GM19455 (cell line): Measurements from ENCODE around the gene SH2D3C.
A peak's percentile ranks its signal among the peaks of the same experiment; 100 is the strongest.

Experiments used
- ATAC-seq: cut with Tn5 transposase; IDR thresholded peaks from one replicate; pipeline ENCODE4 v1.9.1; 2021; ENCODE audit not compliant: unreplicated experiment

Gene SH2D3C

DNA sequence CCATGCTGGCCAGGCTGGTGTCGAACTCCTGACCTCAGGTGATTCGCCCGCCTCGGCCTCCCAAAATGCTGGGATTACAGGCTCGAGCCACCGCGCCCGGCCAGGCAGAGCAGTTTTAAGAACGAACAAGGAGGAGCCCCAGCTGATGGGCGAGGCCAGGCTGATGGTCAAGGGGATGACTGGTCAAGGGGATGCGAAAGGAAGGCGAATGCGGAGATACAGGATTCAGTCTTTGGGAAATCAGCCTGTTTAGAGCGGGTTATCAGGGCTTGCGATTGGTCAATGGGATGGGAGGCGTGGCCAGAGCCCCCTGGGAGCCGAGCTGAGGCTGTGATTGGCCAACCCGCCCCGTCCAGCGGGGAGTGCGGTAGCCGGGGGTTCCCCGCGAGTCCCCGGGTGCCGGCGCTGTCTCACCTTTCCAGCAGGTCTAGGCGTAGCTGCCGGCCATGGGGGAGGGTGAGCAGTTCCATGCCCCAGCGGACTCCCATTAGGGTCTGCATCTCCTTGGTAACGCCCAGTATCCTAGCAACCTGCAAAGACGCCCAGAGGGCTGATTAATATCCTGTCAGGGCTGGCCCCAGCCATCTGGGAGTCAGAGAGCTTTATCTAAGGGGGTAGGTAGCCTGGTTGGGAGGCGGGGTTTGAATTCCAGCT lies 35.9 kb downstream of the SH2D3C start:
- ATAC-seq = no peak

- no peak for ATAC-seq
These were observed 36.5 kb downstream of the SH2D3C start for GRCh38 chr9:127741831-127742434.

DNA sequence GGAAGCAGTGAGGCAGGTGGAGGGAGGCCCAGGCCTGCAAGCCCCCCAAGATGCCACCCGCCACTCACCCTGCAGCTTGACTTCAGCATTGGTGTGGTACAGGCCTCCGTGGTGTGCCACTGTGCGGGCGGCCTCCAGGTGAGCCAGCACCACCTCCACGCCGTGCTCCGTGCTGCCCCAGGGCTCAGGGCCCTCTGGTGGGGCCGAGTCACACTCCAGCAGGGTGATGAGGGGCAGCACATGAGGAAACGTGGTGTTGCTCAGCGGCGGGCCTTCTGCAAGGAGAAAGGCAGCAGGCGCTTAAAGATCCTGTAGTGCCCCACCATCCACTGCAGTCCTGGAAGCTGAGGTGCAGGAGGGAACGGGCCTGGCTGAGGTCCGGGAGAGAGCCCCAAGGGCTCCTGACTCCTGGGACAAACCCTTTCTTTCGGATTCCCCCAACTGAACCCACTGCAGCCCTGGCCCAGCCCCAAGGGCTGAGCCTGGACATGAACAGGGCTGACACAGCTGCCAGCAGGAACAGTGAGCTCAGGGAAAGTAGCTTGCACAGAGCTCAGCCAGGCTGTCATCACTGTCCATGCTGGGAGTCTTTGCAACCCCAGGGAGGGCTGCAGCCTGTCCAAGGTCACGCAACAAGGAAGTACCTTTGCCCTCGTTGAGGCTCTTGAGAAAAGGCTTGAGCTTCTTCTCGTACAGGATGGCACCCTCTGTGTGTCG lies 38.7 kb downstream of the SH2D3C start:
- no peak for ATAC-seq

GRCh38 chr9:127738666-127739065 lies 39.8 kb downstream of the SH2D3C start:
- ATAC-seq = no peak

- ATAC-seq = no peak
These were observed 42.8 kb downstream of the SH2D3C start for GRCh38 chr9:127735530-127736185.

- ATAC-seq = peak; percentile 87
These were observed 43.5 kb downstream of the SH2D3C start, which contains the start of gene TOR2A for GRCh38 chr9:127734747-127735529. Gene TOR2A, minus strand, starts transcription at chr9:127735294. Its CDS starts 24 bp downstream, at chr9:127735270.

DNA sequence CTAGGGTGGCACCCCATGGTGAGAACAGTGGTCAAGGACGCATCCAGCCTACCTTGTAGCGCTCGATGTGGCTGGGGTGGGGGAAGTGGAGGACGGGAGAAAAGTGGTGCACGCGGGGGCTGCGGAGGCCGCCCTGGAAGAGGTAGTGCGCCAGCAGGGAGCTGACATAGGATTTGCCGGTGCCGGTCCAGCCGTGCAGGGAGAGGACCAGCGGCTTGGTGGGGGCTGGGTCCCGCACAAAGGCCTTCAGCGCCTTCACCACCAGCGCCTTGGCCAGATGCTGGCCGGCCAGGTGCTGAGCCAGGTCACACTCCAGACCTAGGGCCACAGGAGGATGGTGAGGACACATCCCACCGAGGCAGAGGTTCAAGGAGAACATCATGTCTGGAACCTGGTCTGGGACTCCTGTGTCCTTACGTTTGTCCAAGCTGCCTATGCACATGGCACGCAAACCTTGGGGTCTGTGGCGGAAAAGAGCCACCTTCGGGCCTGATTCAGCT lies 44.2 kb downstream of the SH2D3C start:
- no peak for ATAC-seq

- no peak for ATAC-seq
These were observed 44.9 kb downstream of the SH2D3C start for GRCh38 chr9:127733614-127734013.

GRCh38 chr9:127732444-127732843 lies 46.0 kb downstream of the SH2D3C start:
- ATAC-seq = no peak

- no peak for ATAC-seq
These were observed 46.5 kb downstream of the SH2D3C start for GRCh38 chr9:127731938-127732337.

DNA sequence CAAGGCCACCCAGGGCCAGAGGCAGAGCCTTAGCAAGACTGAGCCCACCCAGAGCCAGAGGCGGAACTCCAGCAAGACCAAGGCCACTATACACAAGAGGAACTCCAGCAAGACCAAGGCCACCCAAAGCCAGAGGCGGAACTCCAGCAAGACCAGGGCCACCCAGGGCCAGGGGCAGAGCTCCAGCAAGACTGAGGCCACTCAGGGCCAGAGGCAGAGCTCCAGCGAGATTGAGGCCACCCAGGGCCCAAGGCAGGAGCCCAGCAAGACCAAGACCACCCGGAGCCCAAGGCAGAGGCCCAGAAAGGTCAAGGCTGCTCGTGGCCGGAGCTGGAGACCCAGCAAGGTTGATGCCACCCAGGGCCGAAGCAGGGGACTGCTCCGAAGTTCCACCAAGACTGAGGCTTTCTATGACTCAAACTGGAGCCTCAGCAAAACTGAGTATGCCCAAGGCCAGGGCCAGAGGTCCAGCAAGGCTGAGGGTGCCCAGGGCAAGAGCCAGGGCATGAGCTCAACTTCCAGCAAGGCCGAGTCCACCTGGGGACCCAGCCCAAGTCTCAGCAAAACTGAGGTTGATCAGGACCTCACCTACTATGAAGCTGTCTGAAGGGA lies 47.6 kb downstream of the SH2D3C start:
- no peak for ATAC-seq

GRCh38 chr9:127730262-127730661 lies 48.2 kb downstream of the SH2D3C start:
- ATAC-seq = no peak

GRCh38 chr9:127729522-127730256 lies 48.8 kb downstream of the SH2D3C start:
- ATAC-seq = no peak

GRCh38 chr9:127728808-127729207 lies 49.7 kb downstream of the SH2D3C start:
- ATAC-seq = no peak

DNA sequence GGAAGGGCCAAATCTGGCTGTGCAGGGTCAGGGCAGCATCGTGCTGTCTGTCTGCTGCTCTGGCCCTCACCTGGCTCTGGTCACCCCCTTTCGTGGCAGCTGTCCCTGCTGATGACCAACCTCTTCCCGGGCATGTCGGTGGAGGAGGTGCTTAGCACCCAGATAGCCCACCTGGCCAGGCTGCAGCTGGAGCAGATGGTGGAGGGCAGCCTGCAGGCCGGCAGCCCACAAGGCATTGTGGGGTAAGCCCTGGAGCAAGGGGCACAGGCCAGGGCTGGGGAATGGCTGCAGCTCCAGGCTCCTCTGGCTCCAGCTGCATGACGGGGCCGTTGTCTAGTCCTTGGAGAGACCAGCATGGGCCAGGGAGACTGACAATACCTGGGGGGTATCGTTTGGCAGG lies 51.6 kb downstream of the SH2D3C start:
- ATAC-seq = no peak

- ATAC-seq = no peak
These were observed 54.5 kb downstream of the SH2D3C start for GRCh38 chr9:127724012-127724411.

- no peak for ATAC-seq
These were observed 55.0 kb downstream of the SH2D3C start for GRCh38 chr9:127723444-127723843.

DNA sequence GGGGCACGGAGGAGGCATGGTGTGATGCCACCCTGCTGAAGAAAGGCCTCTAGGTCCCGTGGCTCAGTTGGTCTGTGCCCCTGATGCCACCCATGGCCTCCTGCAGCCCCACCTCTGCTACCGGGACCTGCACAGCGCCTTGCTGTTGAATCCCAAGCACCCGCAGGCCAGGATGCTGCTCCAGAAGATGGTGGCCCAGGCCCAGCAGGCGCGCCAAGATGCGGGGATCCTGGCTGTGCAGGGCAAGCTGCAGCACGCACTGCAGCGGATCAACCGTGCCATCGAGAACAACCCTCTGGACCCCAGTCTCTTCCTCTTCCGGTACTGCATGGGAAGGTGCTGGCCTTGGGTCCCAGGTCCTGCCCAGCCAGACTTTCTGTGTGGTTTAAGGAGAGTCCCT lies 55.5 kb downstream of the SH2D3C start:
- ATAC-seq = no peak

DNA sequence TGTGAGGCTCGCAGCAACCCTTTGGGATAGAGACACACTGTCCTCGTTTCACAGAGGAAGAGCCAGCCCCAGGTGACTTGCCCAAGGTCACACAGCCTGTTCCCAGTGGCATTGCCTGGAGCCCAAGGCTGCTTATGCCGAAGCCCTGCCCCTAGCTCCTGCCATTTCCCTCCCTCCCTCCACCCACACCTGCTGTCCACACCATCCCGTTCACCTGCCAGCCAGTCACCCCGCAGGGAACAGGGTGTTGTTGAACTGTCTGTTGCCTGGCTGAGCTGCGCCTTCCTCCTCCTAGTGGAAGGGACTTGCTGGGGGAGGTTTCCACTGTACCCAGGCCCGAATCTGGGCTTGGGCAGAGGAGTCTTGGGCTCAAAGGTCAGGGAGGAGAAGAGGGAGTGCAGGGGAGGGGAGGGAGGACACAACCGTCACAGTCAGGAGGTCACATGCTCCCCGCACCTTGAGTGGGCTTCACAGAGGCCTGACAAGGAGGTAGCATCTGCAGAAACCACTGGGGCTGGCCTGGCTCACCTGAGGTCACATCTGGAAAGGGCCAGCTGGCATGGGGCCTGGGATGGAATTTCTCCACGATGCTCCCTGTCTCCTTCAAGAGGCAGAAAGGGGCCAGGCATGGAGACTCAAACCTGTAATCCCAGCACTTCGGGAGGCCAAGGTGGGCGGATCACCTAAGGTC lies 56.3 kb downstream of the SH2D3C start:
- no peak for ATAC-seq
